Kidney (tissue), 14 donors: ENCODE data around the gene ITPR1. TPM values are rescaled to one million over a fixed set of nuclear protein-coding genes. Genes with fewer than 3 reads are reported as not detected.
"Not testable (repeated sequence)": the region's sequence is repeated elsewhere in the genome, so short reads cannot be mapped to it uniquely, and the experiment has no call there.

Source experiments
- DNase-seq, 5 donors: peaks; one replicate each; pipeline ENCODE4 v3.0.0-alpha.2; 2013 to 2020
- FAIRE-seq: peaks from 2 replicates; lab custom pipeline; 2012; peaks lifted over from hg19 to GRCh38; lab: Jason Lieb, UNC
- H3K27ac ChIP-seq, 2 donors: one replicate each; pipeline ENCODE4 v1.7.0; 2013; ENCODE audit warnings: low read depth in 2 of 2, low read length in 2 of 2, inconsistent platforms in 1 of 2
- H3K27me3 ChIP-seq: one replicate; pipeline ENCODE4 v1.7.1; 2013; ENCODE audit warnings: low read length, inconsistent platforms; ENCODE audit not compliant: control insufficient read depth, insufficient read depth
- H3K36me3 ChIP-seq, 3 donors: one replicate each; pipeline versions ENCODE4 v1.7.0 to v1.7.1; 2013; ENCODE audit warnings: low read length in 3 of 3, control low read depth in 1 of 3, inconsistent platforms in 1 of 3; ENCODE audit not compliant: insufficient read depth in 3 of 3, control insufficient read depth in 2 of 3
- H3K4me1 ChIP-seq, 3 donors: one replicate each; pipeline versions ENCODE4 v1.7.0 to v1.7.1; 2013; ENCODE audit warnings: low read length in 3 of 3, inconsistent platforms in 1 of 3, low read depth in 1 of 3; ENCODE audit not compliant: control insufficient read depth in 2 of 3, insufficient read depth in 2 of 3
- H3K4me3 ChIP-seq, 3 donors: one replicate each; pipeline versions ENCODE4 v1.7.0 to v1.8.1; 2013; ENCODE audit warnings: low read length in 3 of 3, control low read depth in 1 of 3, inconsistent platforms in 1 of 3
- H3K9ac ChIP-seq, 3 donors: one replicate each; pipeline versions ENCODE4 v1.7.0 to v1.7.1; 2013; ENCODE audit warnings: low read length in 3 of 3, control low read depth in 1 of 3, inconsistent platforms in 1 of 3
- H3K9me3 ChIP-seq, 3 donors: one replicate each; pipeline versions ENCODE4 v1.7.0 to v1.7.1; 2013; ENCODE audit warnings: low read length in 3 of 3, control low read depth in 1 of 3, inconsistent platforms in 1 of 3; ENCODE audit not compliant: control insufficient read depth in 2 of 3, insufficient read depth in 1 of 3
- intact Hi-C: fragments of 100-400 bp; cut with DNase I; formaldehyde crosslinking; loops from one replicate; pipeline ENCODE4 v1.11.1; 2022
- polyA plus RNA-seq: library from polyadenylated mRNA; stranded (reverse); fragments of 350-450 nt; fragmentation: Illumina TruSeq; extraction: RNeasy Lipid Tissue Mini Kit (QIAGEN cat#74804); gene quantifications from one replicate; pipeline ENCODE4 v1.2.3, GENCODE V29; 2014; ENCODE audit warnings: low read depth, low replicate concordance; ENCODE audit not compliant: insufficient read depth
- total RNA-seq: library from RNA; stranded (reverse); fragmentation: NEBNext Ultra II Directional; extraction: Animal tissue kit (Norgen Biotek cat#: 25700); gene quantifications from one replicate; pipeline ENCODE4 v1.2.1, GENCODE V29; 2021
- TF ChIP-seq, protein P1 (sequence below): IDR thresholded peaks from 3 replicates; pipeline ENCODE4 v1.5.1; 2012; ENCODE audit warnings: mild to moderate bottlenecking, moderate library complexity, borderline replicate concordance; ENCODE audit not compliant: insufficient read depth; ENCODE audit errors: extremely low read depth
- donor health status: control.
- donor health status: control.
- donor health status: control.
- donor health status: control.
- donor health status: control.
- donor health status: DM: yes; HTN: yes; CAD: no.
- donor health status: Normal renal cell carcinoma (clear cell type).

The ITPR1 gene
- total and polyA plus RNA-seq, 2 donors from 2014 or later = 30.2 to 81.2 TPM

DNA sequence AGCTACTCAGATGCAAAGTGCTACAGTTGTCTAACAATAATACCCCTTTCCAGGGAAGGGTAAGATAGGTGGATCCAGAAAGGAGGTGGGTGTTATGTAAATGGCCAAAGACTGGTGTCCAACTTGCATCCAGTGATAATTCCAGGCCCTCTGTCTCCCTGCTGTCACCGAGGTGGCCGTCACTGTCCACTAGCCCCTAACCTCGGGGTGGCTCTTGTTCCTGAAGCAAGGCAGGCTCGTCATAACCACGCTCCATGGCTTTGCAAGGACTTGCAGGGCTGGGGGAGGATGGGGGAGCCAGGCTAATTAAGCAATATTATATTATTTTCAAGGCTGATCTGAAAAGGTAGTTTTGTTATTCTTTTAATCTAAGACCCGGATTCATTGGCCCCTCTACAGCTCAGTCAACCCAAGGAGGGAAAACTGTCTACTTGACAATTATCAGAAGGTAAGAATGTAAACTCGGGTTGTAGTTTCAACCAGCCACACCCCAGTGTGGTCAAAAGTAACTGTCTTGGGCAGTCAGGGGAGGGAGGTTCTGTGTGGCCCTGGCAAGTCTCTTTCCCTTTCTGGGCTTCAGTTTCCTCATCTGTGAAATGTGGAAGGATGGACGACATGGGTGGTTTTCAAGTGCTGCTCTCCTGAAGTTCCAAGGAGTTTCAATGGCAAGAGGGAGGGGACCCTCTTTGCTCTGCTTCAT lies 266.0 kb downstream of the ITPR1 start:
- H3K36me3 ChIP-seq = peaks cover 0 to 2% (median 0%) of the 10 kb centered on the region in 3 donors
- TF ChIP-seq, protein P1, sequence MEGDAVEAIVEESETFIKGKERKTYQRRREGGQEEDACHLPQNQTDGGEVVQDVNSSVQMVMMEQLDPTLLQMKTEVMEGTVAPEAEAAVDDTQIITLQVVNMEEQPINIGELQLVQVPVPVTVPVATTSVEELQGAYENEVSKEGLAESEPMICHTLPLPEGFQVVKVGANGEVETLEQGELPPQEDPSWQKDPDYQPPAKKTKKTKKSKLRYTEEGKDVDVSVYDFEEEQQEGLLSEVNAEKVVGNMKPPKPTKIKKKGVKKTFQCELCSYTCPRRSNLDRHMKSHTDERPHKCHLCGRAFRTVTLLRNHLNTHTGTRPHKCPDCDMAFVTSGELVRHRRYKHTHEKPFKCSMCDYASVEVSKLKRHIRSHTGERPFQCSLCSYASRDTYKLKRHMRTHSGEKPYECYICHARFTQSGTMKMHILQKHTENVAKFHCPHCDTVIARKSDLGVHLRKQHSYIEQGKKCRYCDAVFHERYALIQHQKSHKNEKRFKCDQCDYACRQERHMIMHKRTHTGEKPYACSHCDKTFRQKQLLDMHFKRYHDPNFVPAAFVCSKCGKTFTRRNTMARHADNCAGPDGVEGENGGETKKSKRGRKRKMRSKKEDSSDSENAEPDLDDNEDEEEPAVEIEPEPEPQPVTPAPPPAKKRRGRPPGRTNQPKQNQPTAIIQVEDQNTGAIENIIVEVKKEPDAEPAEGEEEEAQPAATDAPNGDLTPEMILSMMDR = no peak
- H3K4me1 ChIP-seq = peaks cover 8 to 46% (median 43%) of the 10 kb centered on the region in 3 donors
- FAIRE-seq (no peak), DNase-seq (no peak)
- H3K4me3 ChIP-seq = no peak overlapping the region
- peak overlapping the region in 1 of 3 donors; percentile 3 for H3K9ac ChIP-seq
- peak overlapping the region; percentile 81 to 87 for H3K27ac ChIP-seq
- intact Hi-C loops = no loop called here
- no peaks in the 10 kb centered on the region for H3K27me3 ChIP-seq
- no peaks in the 10 kb centered on the region for H3K9me3 ChIP-seq

DNA sequence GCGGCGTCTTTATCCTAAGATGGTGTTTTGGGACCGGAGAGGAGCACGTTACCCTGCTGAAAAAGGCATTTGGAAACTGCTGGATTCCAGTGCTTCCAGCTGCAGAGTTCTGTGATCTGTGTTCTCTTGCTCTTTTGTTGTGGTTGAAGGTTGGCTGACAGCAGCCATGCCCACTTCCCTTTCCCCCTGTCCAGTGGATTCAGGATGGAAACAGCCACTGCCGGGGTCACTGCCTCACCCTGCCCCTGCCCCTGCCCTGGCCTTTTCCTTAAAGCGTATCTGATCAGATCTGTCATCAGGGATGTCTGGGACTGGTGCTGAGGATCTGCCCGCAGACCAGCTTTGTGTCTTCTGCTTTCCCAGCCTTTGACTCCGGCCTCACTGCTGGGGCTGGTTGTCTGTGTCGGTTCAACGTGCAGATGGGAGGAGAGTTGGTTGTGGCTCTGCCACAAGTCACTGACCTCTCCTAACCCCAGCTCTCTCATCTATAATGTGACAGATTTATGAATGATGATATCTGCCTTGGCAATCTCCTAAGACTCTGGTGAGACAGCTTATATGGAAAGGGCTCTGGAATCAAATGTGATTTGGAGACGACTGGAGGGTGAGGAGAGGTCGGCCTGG lies 266.7 kb downstream of the ITPR1 start:
- H3K4me3 ChIP-seq = no peak overlapping the region
- TF ChIP-seq, protein P1 = no peak
- FAIRE-seq = no peak
- intact Hi-C loops = no loop called here
- peaks cover 0 to 2% (median 0%) of the 10 kb centered on the region in 3 donors for H3K36me3 ChIP-seq
- H3K27me3 ChIP-seq = no peaks in the 10 kb centered on the region
- H3K27ac ChIP-seq = peak overlapping the region; percentile 81 to 87
- H3K4me1 ChIP-seq = peaks cover 8 to 40% (median 36%) of the 10 kb centered on the region in 3 donors
- H3K9me3 ChIP-seq = no peaks in the 10 kb centered on the region
- DNase-seq = no peak
- H3K9ac ChIP-seq = peak overlapping the region in 1 of 3 donors; percentile 3

DNA sequence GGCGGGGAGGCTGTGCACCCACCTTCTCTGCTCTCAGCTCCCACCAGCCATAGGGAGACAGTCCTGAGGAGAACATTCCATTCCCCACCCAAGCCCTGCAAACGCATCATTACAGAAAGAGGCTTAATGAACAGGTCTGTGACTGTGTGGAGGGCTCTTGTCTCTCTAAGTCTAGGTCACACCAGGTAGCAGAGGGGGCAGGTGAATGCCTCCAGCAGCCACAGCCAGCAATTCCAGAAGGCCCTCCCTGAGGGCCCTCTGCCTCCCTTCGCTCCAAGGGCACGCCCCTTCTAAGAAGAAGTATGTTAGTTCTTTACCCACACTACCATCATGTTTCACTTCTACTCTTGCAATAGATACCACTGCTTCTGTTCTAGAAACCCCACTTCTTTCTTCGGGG lies 268.6 kb downstream of the ITPR1 start:
- no peak overlapping the region for H3K27ac ChIP-seq
- peaks cover 5 to 24% (median 22%) of the 10 kb centered on the region in 3 donors for H3K4me1 ChIP-seq
- H3K9me3 ChIP-seq = no peaks in the 10 kb centered on the region
- intact Hi-C loops = no loop called here
- no peaks in the 10 kb centered on the region for H3K27me3 ChIP-seq
- TF ChIP-seq, protein P1 = no peak
- H3K4me3 ChIP-seq = no peak overlapping the region
- FAIRE-seq (no peak), DNase-seq (no peak)
- H3K9ac ChIP-seq = no peak overlapping the region
- peaks cover 0 to 6% (median 2%) of the 10 kb centered on the region in 3 donors for H3K36me3 ChIP-seq

DNA sequence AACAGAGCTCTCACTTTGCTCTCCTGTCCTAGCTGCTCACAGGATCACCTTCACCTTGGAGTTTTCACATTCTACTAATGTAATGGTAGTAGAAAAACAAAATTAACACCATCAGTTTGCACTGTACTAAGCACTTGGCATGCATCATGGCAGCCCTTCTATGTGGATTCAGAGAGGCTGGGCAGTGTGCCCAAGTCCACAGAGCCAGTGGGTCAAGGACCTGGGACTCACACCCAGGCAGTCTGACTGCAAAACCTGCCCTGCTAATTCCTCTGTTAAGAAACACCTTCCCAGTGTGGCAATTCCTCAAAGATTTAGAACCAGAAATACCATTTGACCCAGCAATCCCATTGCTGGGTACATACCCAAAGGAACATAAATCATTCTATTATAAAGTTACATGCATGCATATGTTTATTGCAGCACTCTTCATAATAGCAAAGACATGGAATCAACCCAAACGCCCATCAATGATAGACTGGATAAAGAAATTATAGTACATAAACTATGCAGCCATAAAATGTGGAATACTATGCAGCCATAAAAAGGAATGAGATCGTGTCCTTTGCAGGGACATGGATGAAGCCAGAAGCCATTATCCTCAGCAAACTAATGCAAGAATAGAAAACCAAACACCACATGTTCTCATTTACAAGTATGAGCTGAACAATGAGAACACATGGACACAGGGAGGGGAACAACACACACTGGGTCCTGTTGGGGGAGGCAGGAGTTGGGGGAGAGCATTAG lies 269.5 kb downstream of the ITPR1 start:
- H3K27me3 ChIP-seq, H3K4me3 ChIP-seq: not testable (repeated sequence)

More for the DNA sequence above, 269.5 kb downstream of the ITPR1 start:
- FAIRE-seq, H3K9ac ChIP-seq, H3K9me3 ChIP-seq, DNase-seq, intact Hi-C loops, H3K36me3 ChIP-seq, H3K27ac ChIP-seq: not testable (repeated sequence)
- peaks cover 3 to 20% (median 14%) of the 10 kb centered on the region in 3 donors for H3K4me1 ChIP-seq
